Suprapubic skin (tissue), 3 donors: ENCODE results near the gene BARX1.

Experiments used
- CTCF ChIP-seq, 2 donors: fragments of 200-600 bp in 1 of 2; fragments of 450-650 bp in 1 of 2; sonication (generic) in 1 of 2; IDR thresholded peaks; one replicate each; pipeline ENCODE4 v1.5.1; 2016 to 2019; ENCODE audit warnings: antibody characterized with exemption in 2 of 2, mild to moderate bottlenecking in 1 of 2, moderate library complexity in 1 of 2
- POLR2A ChIP-seq, 2 donors: fragments of 450-650 bp; IDR thresholded peaks; one replicate each; pipeline ENCODE4 v1.6.1; 2017; ENCODE audit warnings: antibody characterized with exemption in 2 of 2, mild to moderate bottlenecking in 2 of 2, moderate library complexity in 2 of 2

GRCh38 chr9:93958819-93959682 is 3.9 kb upstream of the BARX1 start:
- TF ChIP-seq CTCF (IDR thresholded peaks at IDR 0.05) = no peak
- TF ChIP-seq POLR2A (IDR thresholded peaks at IDR 0.05) = no peak
